ENCODE measurements around the gene IDUA. TPM values are rescaled to one million over a fixed set of nuclear protein-coding genes. Genes with fewer than 3 reads are reported as not detected.
A peak's percentile ranks its signal among the peaks of the same experiment; 100 is the strongest.

The IDUA gene
- total RNA-seq, 4 donors from 2014 or later: 6.0 to 13.4 (median 11.1) TPM

DNA sequence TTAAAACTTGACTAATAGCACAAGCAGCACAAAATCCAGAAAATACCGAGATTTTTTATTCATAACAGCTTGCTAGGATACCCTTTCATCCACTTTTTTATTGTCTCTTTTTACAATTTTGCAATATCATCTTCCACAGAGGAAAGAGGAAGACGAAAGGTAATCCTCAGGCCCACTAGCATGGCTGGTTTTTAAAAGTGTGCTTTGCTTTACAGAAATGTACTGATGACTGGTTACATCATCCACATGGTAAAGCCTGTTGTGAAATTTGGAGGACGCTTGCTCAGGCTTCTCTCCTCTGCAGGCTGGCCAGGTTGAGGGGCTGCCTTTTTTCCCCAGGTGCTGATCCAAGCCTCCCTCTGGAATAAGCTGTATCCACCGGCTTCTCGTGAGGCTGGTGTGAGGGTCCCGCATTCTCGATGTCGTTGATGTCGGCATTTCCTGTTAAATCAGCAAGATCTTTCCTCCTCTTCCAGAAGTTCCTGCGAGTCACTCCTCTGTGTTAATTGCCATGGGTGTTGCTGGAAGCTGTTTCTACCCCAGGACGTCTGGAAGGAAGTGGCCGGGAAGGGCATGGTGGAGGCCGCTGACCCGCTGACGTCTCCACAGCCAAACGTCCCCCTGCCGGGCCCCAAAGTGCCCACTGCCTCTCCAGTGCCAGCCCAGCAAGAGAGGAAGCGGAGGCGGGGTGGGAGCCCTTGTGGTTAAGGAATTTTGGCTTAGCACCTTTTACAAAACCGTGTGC lies 7.7 kb upstream of the IDUA start:
- 58 to 63% methylated on average over 19 to 20 of the region's 20 CpGs for WGBS, 2 donors
- TF ChIP-seq CTCF (IDR thresholded peaks at IDR 0.05): no peak
- H3K4me3 ChIP-seq (ENCODE audit: low read depth, poor library complexity, severe bottlenecking): no peak overlapping the region
- DNase-seq (ENCODE audit: low spot score in 2 of 2): no peak
- intact Hi-C loops (cut with DNase I; ENCODE audit: low total_unique reads): no loop called here

DNA sequence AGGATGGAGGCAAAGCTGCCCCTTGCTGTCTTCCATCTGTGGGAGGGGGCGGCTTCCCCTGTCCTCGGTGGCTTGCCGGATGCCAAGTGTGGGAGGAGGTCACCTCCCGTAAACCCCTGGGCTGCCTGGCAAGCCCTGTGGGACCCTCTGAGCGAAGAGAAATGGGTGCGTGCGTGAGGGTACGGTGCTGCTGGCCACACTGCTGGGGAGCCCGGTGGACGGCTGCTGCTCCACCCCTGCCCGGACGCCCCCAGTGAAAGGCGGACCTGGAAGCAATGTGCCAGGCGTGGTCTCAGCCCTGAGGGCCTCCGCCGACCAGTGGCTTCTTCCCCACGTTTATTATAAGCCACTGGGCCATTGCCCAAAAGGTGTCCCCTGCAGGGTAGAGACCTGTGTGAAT lies 4.6 kb upstream of the IDUA start:
- intact Hi-C loops (cut with DNase I; ENCODE audit: low total_unique reads): no loop called here
- no peak for DNase-seq (ENCODE audit: low spot score in 2 of 2)
- H3K4me3 ChIP-seq (ENCODE audit: low read depth, poor library complexity, severe bottlenecking): no peak overlapping the region
- TF ChIP-seq POLR2A (IDR thresholded peaks at IDR 0.05) (no peak), CTCF (IDR thresholded peaks at IDR 0.05) (no peak)
- WGBS, 2 donors: 93 to 94% methylated on average over 17 of the region's 17 CpGs

- no peak for TF ChIP-seq CTCF (IDR thresholded peaks at IDR 0.05)
- no peak for TF ChIP-seq POLR2A (IDR thresholded peaks at IDR 0.05)
- DNase-seq (ENCODE audit: low spot score in 2 of 2): no peak
- 93 to 94% methylated on average over 15 of the region's 15 CpGs for WGBS, 2 donors
- intact Hi-C loops (cut with DNase I; ENCODE audit: low total_unique reads): no loop called here
- no peak overlapping the region for H3K4me3 ChIP-seq (ENCODE audit: low read depth, poor library complexity, severe bottlenecking)
These were observed 4.0 kb upstream of the IDUA start for GRCh38 chr4:982814-983213.

DNA sequence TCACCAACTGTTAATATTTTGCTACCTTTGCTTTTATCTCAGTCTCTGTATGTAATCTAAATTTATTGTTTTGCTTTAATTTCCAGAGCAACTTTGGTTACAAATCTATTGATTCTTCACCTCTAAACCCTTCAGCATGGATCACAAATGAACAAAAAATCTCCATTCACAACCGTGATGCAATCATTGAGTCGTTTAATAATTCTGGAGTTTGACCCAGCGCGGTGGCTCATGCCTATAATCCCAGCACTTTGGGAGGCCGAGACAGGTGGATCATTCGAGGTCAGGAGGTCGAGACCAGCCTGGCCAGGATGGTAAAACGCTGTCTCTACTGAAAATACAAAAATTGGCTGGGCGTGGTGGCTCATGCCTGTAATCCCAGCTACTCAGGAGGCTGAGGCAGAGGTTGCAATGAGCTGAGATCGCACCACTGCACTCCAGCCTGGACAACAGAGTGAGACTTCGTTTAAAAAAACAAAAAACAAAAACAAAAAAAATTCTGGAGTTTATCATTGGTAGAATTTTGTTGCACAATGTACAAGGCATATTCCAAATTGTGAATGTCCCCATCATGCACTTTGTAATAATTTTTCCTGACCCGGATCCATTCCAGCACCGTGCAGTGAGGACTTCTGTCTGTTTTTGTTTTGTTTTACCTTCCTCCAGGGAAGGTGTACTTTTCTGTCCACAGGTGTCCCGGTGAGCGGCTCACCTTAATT lies 2.3 kb upstream of the IDUA start:
- 77 to 79% methylated on average over 15 of the region's 15 CpGs for WGBS, 2 donors
- TF ChIP-seq POLR2A (IDR thresholded peaks at IDR 0.05) (no peak), CTCF (IDR thresholded peaks at IDR 0.05) (no peak)
- intact Hi-C loops (cut with DNase I; ENCODE audit: low total_unique reads): no loop called here
- no peak overlapping the region for H3K4me3 ChIP-seq (ENCODE audit: low read depth, poor library complexity, severe bottlenecking)
- no peak for DNase-seq (ENCODE audit: low spot score in 2 of 2)

DNA sequence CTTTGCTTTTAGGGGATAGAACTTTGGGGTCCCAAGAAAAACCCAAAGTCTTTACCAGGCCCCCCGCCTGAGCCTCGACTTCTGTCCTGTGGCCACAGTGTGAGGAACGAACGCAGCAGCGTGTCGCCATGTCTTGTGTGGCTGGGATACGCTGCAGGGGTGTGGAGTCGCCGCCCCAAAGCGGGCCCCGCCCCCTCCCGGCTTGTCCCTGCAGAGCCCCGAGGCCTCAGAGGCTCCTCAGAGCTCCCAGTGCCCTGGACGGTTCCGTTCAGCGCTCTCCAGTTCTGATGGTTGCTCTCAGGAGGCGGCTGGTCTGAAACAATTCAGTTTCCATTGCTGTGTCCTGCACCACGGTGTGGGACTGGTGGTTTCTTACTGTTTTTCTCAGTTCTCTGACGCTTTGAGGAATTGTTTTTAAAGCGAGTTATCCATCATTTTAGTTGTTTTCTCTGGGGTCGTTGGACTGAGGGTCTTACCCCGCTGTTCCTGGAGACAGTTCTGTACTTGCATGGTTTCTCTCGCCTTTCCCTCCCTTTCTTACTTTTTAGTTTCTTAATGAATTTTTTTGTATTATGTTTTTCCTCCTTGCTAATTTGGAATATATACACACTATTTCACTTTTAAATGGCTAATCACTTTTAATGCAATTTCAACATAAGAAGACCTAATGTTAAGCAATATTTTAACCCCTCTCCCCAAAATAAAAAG lies 1.6 kb upstream of the IDUA start:
- intact Hi-C loops (cut with DNase I; ENCODE audit: low total_unique reads): no loop called here
- H3K4me3 ChIP-seq (ENCODE audit: low read depth, poor library complexity, severe bottlenecking): no peak overlapping the region
- WGBS, 2 donors: 36 to 53% methylated on average over 22 of the region's 23 CpGs
- DNase-seq (ENCODE audit: low spot score in 2 of 2): peak in 1 of 2 donors; percentile 94
- TF ChIP-seq POLR2A (IDR thresholded peaks at IDR 0.05): no peak
- TF ChIP-seq CTCF (IDR thresholded peaks at IDR 0.05): no peak
